Peyer's patch (tissue), 4 donors: ENCODE results near the gene OR3A2. TPM values are rescaled to one million over a fixed set of nuclear protein-coding genes. Genes with fewer than 3 reads are reported as not detected.
"Not testable (repeated sequence)": the region's sequence is repeated elsewhere in the genome, so short reads cannot be mapped to it uniquely, and the experiment has no call there.

Source experiments
- DNase-seq, 3 donors: peaks; one replicate each; pipeline ENCODE4 v3.0.0-alpha.2; 2017 to 2019
- H3K27ac ChIP-seq, 4 donors: fragments of 200-600 bp; sonication (generic); one replicate each; pipeline ENCODE4 v1.5.1; 2016 to 2019
- H3K27me3 ChIP-seq, 2 donors: fragments of 200-600 bp; sonication (generic); one replicate each; pipeline ENCODE4 v1.5.1; 2019
- H3K36me3 ChIP-seq, 3 donors: fragments of 200-600 bp; sonication (generic); one replicate each; pipeline ENCODE4 v1.5.1; 2016 to 2019
- H3K4me1 ChIP-seq, 4 donors: fragments of 200-600 bp; sonication (generic); one replicate each; pipeline ENCODE4 v1.5.1; 2016 to 2019
- H3K4me3 ChIP-seq, 4 donors: fragments of 200-600 bp; sonication (generic); 1 replicate in 3 of 4; 2 replicates in 1 of 4; pipeline ENCODE4 v1.5.1; 2016 to 2019; ENCODE audit warnings: mild to moderate bottlenecking in 1 of 4
- H3K9me3 ChIP-seq, 4 donors: fragments of 200-600 bp; sonication (generic); one replicate each; pipeline ENCODE4 v1.5.1; 2016 to 2019; ENCODE audit warnings: mild to moderate bottlenecking in 1 of 4
- POLR2A ChIP-seq, 2 donors: fragments of 450-650 bp; IDR thresholded peaks; one replicate each; pipeline ENCODE4 v1.5.1; 2017; ENCODE audit warnings: antibody characterized with exemption in 2 of 2, mild to moderate bottlenecking in 2 of 2, moderate library complexity in 2 of 2
- total RNA-seq, 4 donors: library from RNA; depleted of rRNA; stranded (reverse); fragments of >200 nt; gene quantifications; one replicate each; pipeline ENCODE4 v1.1.0, GENCODE V29; 2016
- TF ChIP-seq, protein P1 (sequence below), 6 experiments: fragments of 450-650 bp in 4 of 6; fragments of 200-600 bp in 2 of 6; sonication (generic) in 1 of 6; IDR thresholded peaks; one replicate each; pipeline ENCODE4 v1.5.1; 2017 to 2019; ENCODE audit warnings: antibody characterized with exemption in 6 of 6, mild to moderate bottlenecking in 3 of 6, moderate library complexity in 1 of 6

Gene OR3A2
- total RNA-seq, result not detected

DNA sequence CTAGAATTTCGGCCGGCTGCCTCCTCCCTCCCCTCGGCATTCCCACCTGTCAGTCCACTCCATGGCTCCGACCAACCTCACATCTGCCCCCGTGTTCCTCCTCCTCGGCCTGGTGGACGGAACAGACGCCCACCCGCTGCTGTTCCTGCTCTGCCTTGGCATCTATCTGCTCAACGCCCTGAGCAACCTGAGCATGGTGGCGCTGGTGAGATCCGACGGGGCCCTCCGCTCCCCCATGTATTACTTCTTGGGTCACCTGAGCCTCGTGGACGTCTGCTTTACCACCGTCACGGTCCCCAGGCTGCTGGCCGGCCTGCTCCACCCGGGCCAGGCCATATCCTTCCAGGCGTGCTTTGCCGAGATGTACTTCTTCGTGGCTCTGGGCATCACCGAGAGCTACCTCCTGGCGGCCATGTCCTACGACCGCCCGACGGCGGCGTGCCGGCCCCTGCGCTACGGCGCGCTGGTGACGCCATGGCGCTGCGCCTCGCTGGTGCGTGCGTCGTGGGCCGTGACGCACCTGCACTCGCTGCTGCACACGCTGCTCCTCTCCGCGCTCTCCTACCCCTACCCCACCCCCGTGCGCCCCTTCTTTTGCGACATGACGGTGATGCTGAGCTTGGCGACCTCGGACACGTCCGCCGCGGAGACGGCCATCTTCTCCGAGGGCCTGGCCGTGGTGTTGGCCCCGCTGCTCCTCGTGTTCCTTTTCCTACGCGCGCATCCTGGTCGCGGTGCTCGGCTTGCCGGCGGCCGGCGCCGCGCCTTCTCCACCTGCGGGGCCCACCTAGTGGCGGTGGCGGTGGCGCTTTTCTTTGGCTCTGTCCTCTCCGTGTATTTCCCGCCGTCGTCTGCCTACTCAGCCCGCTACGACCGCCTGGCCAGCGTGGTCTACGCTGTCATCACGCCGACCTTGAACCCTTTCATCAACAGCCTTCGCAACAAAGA is at the start of gene OR3A2:
TSS of gene OR3A2 (minus strand) at position 440 of the 948 bp plus-strand sequence.
- no peak for DNase-seq
- H3K4me3 ChIP-seq, result peak within 1 kb of the TSS in 1 of 4 donors; percentile 5
- no peaks in the 10 kb centered on the region for H3K27me3 ChIP-seq

GRCh38 chr17:3433741-3434140 is 47.6 kb upstream of the OR3A2 start, which contains the start of gene OR1E2:
OR1E2 (minus strand) TSS chr17:3433841; CDS start chr17:3433841, 0 bp downstream.
- no peak for DNase-seq
- TF ChIP-seq, protein P1, sequence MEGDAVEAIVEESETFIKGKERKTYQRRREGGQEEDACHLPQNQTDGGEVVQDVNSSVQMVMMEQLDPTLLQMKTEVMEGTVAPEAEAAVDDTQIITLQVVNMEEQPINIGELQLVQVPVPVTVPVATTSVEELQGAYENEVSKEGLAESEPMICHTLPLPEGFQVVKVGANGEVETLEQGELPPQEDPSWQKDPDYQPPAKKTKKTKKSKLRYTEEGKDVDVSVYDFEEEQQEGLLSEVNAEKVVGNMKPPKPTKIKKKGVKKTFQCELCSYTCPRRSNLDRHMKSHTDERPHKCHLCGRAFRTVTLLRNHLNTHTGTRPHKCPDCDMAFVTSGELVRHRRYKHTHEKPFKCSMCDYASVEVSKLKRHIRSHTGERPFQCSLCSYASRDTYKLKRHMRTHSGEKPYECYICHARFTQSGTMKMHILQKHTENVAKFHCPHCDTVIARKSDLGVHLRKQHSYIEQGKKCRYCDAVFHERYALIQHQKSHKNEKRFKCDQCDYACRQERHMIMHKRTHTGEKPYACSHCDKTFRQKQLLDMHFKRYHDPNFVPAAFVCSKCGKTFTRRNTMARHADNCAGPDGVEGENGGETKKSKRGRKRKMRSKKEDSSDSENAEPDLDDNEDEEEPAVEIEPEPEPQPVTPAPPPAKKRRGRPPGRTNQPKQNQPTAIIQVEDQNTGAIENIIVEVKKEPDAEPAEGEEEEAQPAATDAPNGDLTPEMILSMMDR (IDR thresholded peaks at IDR 0.05), result no peak
- TF ChIP-seq POLR2A (IDR thresholded peaks at IDR 0.05), result no peak
- no peak within 1 kb of the TSS for H3K4me3 ChIP-seq
- no peak within 1 kb of the TSS for H3K27ac ChIP-seq
- H3K4me1 ChIP-seq, result no peaks in the 10 kb centered on the region
- H3K9me3 ChIP-seq, result no peaks in the 10 kb centered on the region
- H3K27me3 ChIP-seq, result no peaks in the 10 kb centered on the region
- no peaks in the 10 kb centered on the region for H3K36me3 ChIP-seq

More for the DNA sequence above, at the start of gene OR3A2:
- H3K4me1 ChIP-seq, result no peaks in the 10 kb centered on the region
- H3K36me3 ChIP-seq, result no peaks in the 10 kb centered on the region
- no peaks in the 10 kb centered on the region for H3K9me3 ChIP-seq
- TF ChIP-seq POLR2A (IDR thresholded peaks at IDR 0.05), result no peak
- TF ChIP-seq, protein P1 (IDR thresholded peaks at IDR 0.05), result no peak
- H3K27ac ChIP-seq, result no peak within 1 kb of the TSS

- not testable (repeated sequence) for H3K27me3 ChIP-seq, H3K4me1 ChIP-seq, H3K27ac ChIP-seq, DNase-seq, H3K9me3 ChIP-seq, H3K36me3 ChIP-seq, H3K4me3 ChIP-seq
Observed at GRCh38 chr17:3433215-3433614, 47.1 kb upstream of the OR3A2 start.

DNA sequence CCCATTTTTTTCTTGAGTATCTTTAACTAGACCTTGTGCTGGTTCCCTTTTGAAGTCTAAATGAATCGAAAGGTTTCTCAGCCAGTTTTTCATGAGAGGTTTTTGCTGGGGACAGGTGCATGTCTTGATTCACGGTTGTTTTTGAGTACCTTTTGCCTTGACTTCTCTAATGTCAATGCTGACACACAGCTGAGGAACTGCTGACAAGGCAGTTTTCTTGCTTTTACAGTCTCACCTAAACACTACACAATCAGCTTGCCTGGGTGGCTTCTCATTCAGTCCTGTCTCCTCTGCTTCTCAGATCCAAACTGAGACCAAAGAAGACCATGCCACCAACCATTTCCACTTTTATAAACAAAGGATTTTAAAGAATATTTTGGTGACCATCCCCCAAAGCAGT is 32.1 kb upstream of the OR3A2 start:
- H3K27ac ChIP-seq, result no peak overlapping the region

GRCh38 chr17:3415610-3416009 is 29.5 kb upstream of the OR3A2 start:
- no peak for TF ChIP-seq POLR2A (IDR thresholded peaks at IDR 0.05)
- TF ChIP-seq, protein P1 (IDR thresholded peaks at IDR 0.05), result no peak
- Histone ChIP-seq H3K27me3 (no peaks in the 10 kb centered on the region), H3K36me3 (no peaks in the 10 kb centered on the region), H3K4me1 (no peaks in the 10 kb centered on the region), H3K4me3 (no peak overlapping the region), H3K9me3 (no peaks in the 10 kb centered on the region), H3K27ac (no peak overlapping the region)
- no peak for DNase-seq

More for the DNA sequence above, 32.1 kb upstream of the OR3A2 start:
- Histone ChIP-seq H3K9me3 (no peaks in the 10 kb centered on the region), H3K4me1 (no peaks in the 10 kb centered on the region), H3K36me3 (no peaks in the 10 kb centered on the region), H3K27me3 (no peaks in the 10 kb centered on the region), H3K4me3 (no peak overlapping the region)
- no peak for TF ChIP-seq POLR2A (IDR thresholded peaks at IDR 0.05)
- TF ChIP-seq, protein P1 (IDR thresholded peaks at IDR 0.05), result no peak
- DNase-seq, result no peak

GRCh38 chr17:3412216-3412615 is 26.1 kb upstream of the OR3A2 start:
- not testable (repeated sequence) for H3K36me3 ChIP-seq, H3K4me3 ChIP-seq, H3K27me3 ChIP-seq, H3K9me3 ChIP-seq, H3K27ac ChIP-seq, DNase-seq, H3K4me1 ChIP-seq
